ENCODE measurements around the gene PIP4K2A. TPM values are rescaled to one million over a fixed set of nuclear protein-coding genes. Genes with fewer than 3 reads are reported as not detected.

The PIP4K2A gene
- total RNA-seq, 1 experiment from 2014 or later: 24.2 TPM

GRCh38 chr10:22733992-22734391 is 19.6 kb upstream of the PIP4K2A start:
- no peaks in the 10 kb centered on the region for H3K36me3 Mint-ChIP-seq (ENCODE audit: insufficient read depth, unreplicated experiment)
- no peak for DNase-seq
- no peaks in the 10 kb centered on the region for H3K27me3 Mint-ChIP-seq (ENCODE audit: unreplicated experiment)
- no peak overlapping the region for H3K4me3 Mint-ChIP-seq (ENCODE audit: low read depth, unreplicated experiment)
- no TSS peak for BruUV-seq (replicated peaks)
- peaks cover 23% of the 10 kb centered on the region for H3K4me1 Mint-ChIP-seq (ENCODE audit: low read depth, unreplicated experiment)
- intact Hi-C loops (cut with micrococcal nuclease; ENCODE audit: unreplicated experiment): no loop called here
- no peak for TF ChIP-seq CTCF (IDR thresholded peaks at IDR 0.05; ENCODE audit: unreplicated experiment)
- H3K9me3 Mint-ChIP-seq (ENCODE audit: low read depth, unreplicated experiment): no peaks in the 10 kb centered on the region
- CTCF ChIA-PET: no interaction called here
- H3K27ac Mint-ChIP-seq (ENCODE audit: unreplicated experiment): no peak overlapping the region

DNA sequence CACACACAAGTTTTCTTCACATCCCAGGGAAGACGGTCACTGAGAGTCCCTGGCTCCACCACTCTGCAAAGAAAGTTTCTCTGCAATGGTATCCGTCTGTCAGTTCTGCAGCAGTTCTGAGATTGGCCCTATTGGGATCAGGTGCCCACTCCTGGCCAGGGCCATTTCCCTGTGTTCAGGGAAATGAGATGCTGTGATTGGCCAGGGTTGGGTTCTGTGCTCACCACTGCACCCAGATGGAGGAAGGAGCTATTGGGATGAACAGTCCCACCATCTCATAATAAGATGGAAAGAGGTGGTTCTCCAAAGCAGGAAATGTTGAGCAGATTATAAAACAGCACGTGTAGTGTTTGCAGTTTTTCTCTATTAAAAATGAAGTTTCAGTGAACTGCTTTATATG is 13.3 kb upstream of the PIP4K2A start:
- no TSS peak for BruUV-seq (replicated peaks)
- TF ChIP-seq CTCF (IDR thresholded peaks at IDR 0.05; ENCODE audit: unreplicated experiment): no peak
- H3K36me3 Mint-ChIP-seq (ENCODE audit: insufficient read depth, unreplicated experiment): no peaks in the 10 kb centered on the region
- CTCF ChIA-PET: no interaction called here
- H3K27me3 Mint-ChIP-seq (ENCODE audit: unreplicated experiment): no peaks in the 10 kb centered on the region
- no peak overlapping the region for H3K4me3 Mint-ChIP-seq (ENCODE audit: low read depth, unreplicated experiment)
- peaks cover 15% of the 10 kb centered on the region for H3K4me1 Mint-ChIP-seq (ENCODE audit: low read depth, unreplicated experiment)
- no peaks in the 10 kb centered on the region for H3K9me3 Mint-ChIP-seq (ENCODE audit: low read depth, unreplicated experiment)
- no peak overlapping the region for H3K27ac Mint-ChIP-seq (ENCODE audit: unreplicated experiment)
- intact Hi-C loops (cut with micrococcal nuclease; ENCODE audit: unreplicated experiment): no loop called here
- DNase-seq: no peak

GRCh38 chr10:22727112-22727511 is 12.7 kb upstream of the PIP4K2A start:
- Mint-ChIP-seq H3K9me3 (ENCODE audit: low read depth, unreplicated experiment) (no peaks in the 10 kb centered on the region), H3K27me3 (ENCODE audit: unreplicated experiment) (no peaks in the 10 kb centered on the region), H3K4me1 (ENCODE audit: low read depth, unreplicated experiment) (peaks cover 15% of the 10 kb centered on the region), H3K27ac (ENCODE audit: unreplicated experiment) (no peak overlapping the region), H3K36me3 (ENCODE audit: insufficient read depth, unreplicated experiment) (no peaks in the 10 kb centered on the region), H3K4me3 (ENCODE audit: low read depth, unreplicated experiment) (no peak overlapping the region)
- no peak for TF ChIP-seq CTCF (IDR thresholded peaks at IDR 0.05; ENCODE audit: unreplicated experiment)
- BruUV-seq (replicated peaks): no TSS peak
- no peak for DNase-seq
- intact Hi-C loops (cut with micrococcal nuclease; ENCODE audit: unreplicated experiment): no loop called here
- CTCF ChIA-PET: no interaction called here

DNA sequence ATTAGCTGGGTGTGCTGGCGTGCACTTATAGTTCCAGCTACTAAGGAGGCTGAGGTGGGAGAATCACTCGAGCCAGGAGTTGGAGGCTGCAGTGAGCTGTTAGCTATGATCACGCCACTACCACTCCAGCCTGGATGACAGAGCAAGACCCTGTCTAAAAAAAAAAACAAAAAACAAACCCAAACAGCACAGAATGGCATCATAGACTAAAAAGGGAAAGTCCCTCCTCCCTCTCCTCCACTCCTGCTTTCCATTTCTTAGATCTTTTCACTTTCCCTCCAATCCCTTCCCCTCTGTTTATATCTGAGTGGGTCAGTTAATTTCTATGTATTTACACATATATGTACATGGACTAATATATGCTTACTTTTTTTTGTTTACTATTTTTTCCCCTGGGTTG is 10.4 kb upstream of the PIP4K2A start:
- Mint-ChIP-seq H3K4me1 (ENCODE audit: low read depth, unreplicated experiment) (no peaks in the 10 kb centered on the region), H3K36me3 (ENCODE audit: insufficient read depth, unreplicated experiment) (no peaks in the 10 kb centered on the region), H3K9me3 (ENCODE audit: low read depth, unreplicated experiment) (no peaks in the 10 kb centered on the region), H3K27me3 (ENCODE audit: unreplicated experiment) (no peaks in the 10 kb centered on the region), H3K27ac (ENCODE audit: unreplicated experiment) (no peak overlapping the region), H3K4me3 (ENCODE audit: low read depth, unreplicated experiment) (no peak overlapping the region)
- TF ChIP-seq CTCF (IDR thresholded peaks at IDR 0.05; ENCODE audit: unreplicated experiment): no peak
- intact Hi-C loops (cut with micrococcal nuclease; ENCODE audit: unreplicated experiment): no loop called here
- BruUV-seq (replicated peaks): no TSS peak
- DNase-seq: no peak
- CTCF ChIA-PET: interaction anchor here (0.8 kb wide), 1 partner anchor 621 kb away, joined by 3 read pairs; no protein-coding TSS in a partner anchor

Measured in Calu3 (cell line).